Left colon (tissue), 2 donors: ENCODE data around the gene GIGYF1. TPM values are rescaled to one million over a fixed set of nuclear protein-coding genes. Genes with fewer than 3 reads are reported as not detected.
"Not testable (repeated sequence)": the region's sequence is repeated elsewhere in the genome, so short reads cannot be mapped to it uniquely, and the experiment has no call there.

ENCODE experiments used
- ATAC-seq: fragments of 200-7000 bp; cut with Tn5 transposase; one replicate; pipeline ENCODE4 v1.9.1; 2020; ENCODE audit warnings: mild to moderate bottlenecking, moderate library complexity
- DNase-seq, 2 donors: peaks; one replicate each; pipeline ENCODE4 v3.0.0-alpha.2; 2020
- intact Hi-C, 2 donors: fragments of 100-400 bp; cut with DNase I in 1 of 2; cut with micrococcal nuclease in 1 of 2; formaldehyde crosslinking; loops; one replicate each; pipeline versions ENCODE4 v1.11.2 to v1.14.0; 2022; cut with DNase I, micrococcal nuclease
- total RNA-seq, 2 donors: library from RNA; stranded (reverse); fragmentation: NEBNext Ultra II Directional; extraction: Animal tissue kit (Norgen Biotek cat#: 25700); gene quantifications; one replicate each; pipeline ENCODE4 v1.2.1, GENCODE V29; 2021
- donor health status: DM: no; HTN: no; CAD: no.
- donor health status: DM: yes; HTN: yes; CAD: no.

Gene GIGYF1
- total RNA-seq, 2 donors from 2014 or later = 29.0 to 32.4 TPM

GRCh38 chr7:100677308-100678267 lies 16.5 kb downstream of the GIGYF1 start:
- DNase-seq = no peak
- intact Hi-C loops = no loop called here
- ATAC-seq = no peak

GRCh38 chr7:100676501-100677306 lies 17.3 kb downstream of the GIGYF1 start:
- no peak for ATAC-seq
- intact Hi-C loops = no loop called here
- peak in 1 of 2 donors; percentile 19 for DNase-seq

- DNase-seq = peak; percentile 82 to 86
- intact Hi-C loops = no loop called here
- ATAC-seq = peak; percentile 13
Observed at GRCh38 chr7:100675581-100676350, 18.3 kb downstream of the GIGYF1 start.

GRCh38 chr7:100675105-100675451 lies 19.0 kb downstream of the GIGYF1 start:
- ATAC-seq = peak; percentile 2
- intact Hi-C loops = no loop called here
- DNase-seq = no peak

- intact Hi-C loops = no loop called here
- ATAC-seq = peak; percentile 13
- DNase-seq = peak; percentile 51 to 58
Observed at GRCh38 chr7:100674411-100675104, 19.5 kb downstream of the GIGYF1 start.

- intact Hi-C loops = no loop called here
- DNase-seq = peak; percentile 56 to 69
- ATAC-seq = peak; percentile 21
Observed at GRCh38 chr7:100673942-100674410, 20.1 kb downstream of the GIGYF1 start.

GRCh38 chr7:100673302-100673941 lies 20.6 kb downstream of the GIGYF1 start, which contains the start of gene GNB2:
Gene GNB2 (plus strand): TSS chr7:100673740. CDS start chr7:100676266, 2,526 bp downstream.
- ATAC-seq = peak; percentile 83
- intact Hi-C loops = no loop called here
- DNase-seq = peak; percentile 99 to 100

- ATAC-seq (no peak), DNase-seq (no peak)
- intact Hi-C loops = no loop called here
Observed at GRCh38 chr7:100671353-100672327, 22.4 kb downstream of the GIGYF1 start.

- intact Hi-C loops = no loop called here
- no peak for ATAC-seq
- no peak for DNase-seq
Observed at GRCh38 chr7:100670074-100670473, 24.0 kb downstream of the GIGYF1 start.

- ATAC-seq, DNase-seq, intact Hi-C loops: not testable (repeated sequence)
Observed at GRCh38 chr7:100669106-100669505, 24.9 kb downstream of the GIGYF1 start.

GRCh38 chr7:100668069-100668449 lies 26.0 kb downstream of the GIGYF1 start:
- no peak for ATAC-seq
- intact Hi-C loops = no loop called here

GRCh38 chr7:100667331-100668068 lies 26.6 kb downstream of the GIGYF1 start:
- intact Hi-C loops = no loop called here
- ATAC-seq (no peak), DNase-seq (no peak)

More at GRCh38 chr7:100668069-100668449, 26.0 kb downstream of the GIGYF1 start:
- DNase-seq = no peak

GRCh38 chr7:100665168-100665726 lies 28.8 kb downstream of the GIGYF1 start:
- ATAC-seq = no peak
- intact Hi-C loops = no loop called here

GRCh38 chr7:100662194-100662776 lies 31.8 kb downstream of the GIGYF1 start:
- intact Hi-C loops = not testable (repeated sequence)
- ATAC-seq = peak; percentile 59
- DNase-seq = peak in 1 of 2 donors; percentile 42

More at GRCh38 chr7:100665168-100665726, 28.8 kb downstream of the GIGYF1 start:
- no peak for DNase-seq
